ENCODE results near the gene KRTAP12-4.
A peak's percentile ranks its signal among the peaks of the same experiment; 100 is the strongest.
"Not testable (repeated sequence)": the region's sequence is repeated elsewhere in the genome, so short reads cannot be mapped to it uniquely, and the experiment has no call there.

The KRTAP12-4 gene

DNA sequence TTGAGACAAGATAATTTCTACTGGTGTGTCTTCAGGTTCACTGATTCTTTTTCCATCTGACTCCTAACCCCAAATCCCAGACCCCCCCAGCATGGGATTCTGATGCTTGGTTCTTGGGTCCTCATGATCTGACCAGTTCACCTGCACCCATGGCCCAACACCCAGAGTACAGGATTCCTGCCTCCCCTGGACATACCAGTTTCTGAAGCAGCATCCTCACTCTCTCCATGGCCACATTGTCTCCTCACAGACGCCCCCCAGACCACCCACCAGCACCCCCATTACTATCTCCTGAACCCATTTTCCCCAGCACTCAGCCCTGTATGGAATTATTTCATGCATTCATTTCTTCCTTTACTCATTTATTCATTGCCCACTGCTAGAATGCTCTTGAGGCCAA lies 2.4 kb upstream of the KRTAP12-4 start:
- DNase-seq (ENCODE audit: low spot score): no peak

DNA sequence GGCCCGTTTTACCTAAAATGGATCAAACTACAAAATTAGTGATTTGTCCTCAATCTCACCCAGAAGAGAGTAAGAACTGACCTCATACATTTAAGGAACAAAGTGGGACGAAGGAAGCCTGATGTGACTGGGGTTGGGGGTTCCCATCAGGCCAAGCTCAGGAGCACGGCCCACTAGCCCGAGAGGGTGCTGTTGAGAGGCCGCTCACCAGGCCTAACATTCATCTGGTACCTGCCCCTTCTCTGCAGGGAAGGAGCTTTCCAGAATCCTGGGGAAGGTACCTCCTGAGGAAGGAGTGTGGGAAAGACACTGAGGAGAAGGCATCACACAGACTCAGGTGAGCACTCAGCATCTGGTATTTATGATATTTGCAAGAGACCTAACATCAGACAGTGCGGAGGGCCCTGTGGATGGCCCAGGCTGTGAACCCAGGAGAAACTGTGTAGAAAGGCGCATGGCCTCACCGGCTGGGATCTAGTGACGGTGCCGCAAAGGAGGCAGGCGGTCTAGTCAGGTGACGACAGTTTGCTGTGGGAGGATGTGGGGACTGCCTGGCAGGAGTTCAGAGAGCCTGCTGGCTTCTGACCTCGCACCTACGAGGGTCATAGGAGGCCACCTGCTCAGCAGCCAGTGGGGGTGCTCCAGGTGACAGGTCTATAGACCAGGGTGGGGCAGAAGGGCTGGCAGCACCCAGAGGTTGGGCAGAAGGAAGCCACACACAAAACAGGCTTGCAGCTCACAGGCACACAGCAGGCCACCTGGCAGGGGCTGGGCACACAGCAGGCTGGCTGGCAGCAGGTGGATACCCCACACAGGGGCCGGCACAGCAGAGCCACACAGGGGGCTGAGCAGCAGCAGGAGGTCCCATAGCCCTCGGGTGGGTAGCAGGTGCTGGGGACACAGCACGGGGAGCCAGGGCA lies 543 bp downstream of the KRTAP12-4 start:
- no peak for DNase-seq (ENCODE audit: low spot score)

DNA sequence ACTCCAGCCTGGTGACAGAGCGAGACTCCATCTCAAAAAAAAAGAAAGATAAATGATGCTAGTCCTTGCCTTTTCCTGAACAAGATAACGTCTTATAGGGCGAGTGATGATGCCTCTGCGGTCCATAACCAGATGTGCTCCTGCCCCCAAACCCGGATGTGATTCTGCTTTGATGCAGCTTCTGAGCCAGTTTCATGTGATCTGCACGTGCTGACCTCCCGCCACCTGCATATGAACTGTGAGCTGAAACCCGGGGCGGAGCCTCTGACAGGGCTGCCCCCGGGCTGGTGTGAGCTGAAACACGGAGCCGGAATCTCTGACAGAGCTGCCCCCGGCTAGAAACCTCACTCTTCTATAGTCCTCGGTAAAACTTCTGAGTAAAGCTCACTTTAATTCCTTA lies 1.3 kb downstream of the KRTAP12-4 start:
- DNase-seq (ENCODE audit: low spot score): no peak

DNA sequence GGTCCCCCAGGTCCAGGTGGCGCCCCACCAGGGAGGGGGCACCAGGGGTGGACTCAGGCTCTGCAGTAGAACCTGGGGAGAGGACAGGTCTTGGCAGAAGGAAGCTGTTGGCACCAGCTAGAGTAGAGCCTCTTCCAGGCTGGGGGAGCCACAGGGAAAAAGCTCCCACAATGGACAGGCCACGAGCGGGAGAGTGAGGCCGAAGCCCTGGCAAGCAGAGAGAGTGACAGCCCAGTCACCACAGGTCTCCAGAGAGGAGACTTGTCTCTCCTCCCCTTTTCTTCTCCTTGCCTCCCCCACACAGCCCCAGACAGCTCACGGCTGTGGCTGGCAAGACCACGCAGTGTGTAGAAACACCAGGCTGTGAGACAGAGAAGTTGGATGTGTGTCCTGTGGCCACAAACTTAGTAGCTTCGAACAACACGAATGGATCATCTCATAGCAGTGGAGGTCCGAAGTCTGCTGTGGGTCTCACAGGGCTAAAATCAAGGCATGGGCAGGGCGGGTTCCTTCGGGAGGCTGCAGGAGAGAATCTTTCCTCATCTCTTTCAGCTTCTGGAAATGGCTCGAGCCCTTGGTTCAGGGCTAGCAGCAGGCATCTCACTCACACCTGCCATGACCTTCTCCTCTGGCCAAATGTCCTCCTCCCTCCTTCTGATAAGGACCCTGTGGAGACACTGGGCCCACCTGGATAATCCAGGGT lies 3.3 kb downstream of the KRTAP12-4 start:
- no peak for DNase-seq (ENCODE audit: low spot score)

DNA sequence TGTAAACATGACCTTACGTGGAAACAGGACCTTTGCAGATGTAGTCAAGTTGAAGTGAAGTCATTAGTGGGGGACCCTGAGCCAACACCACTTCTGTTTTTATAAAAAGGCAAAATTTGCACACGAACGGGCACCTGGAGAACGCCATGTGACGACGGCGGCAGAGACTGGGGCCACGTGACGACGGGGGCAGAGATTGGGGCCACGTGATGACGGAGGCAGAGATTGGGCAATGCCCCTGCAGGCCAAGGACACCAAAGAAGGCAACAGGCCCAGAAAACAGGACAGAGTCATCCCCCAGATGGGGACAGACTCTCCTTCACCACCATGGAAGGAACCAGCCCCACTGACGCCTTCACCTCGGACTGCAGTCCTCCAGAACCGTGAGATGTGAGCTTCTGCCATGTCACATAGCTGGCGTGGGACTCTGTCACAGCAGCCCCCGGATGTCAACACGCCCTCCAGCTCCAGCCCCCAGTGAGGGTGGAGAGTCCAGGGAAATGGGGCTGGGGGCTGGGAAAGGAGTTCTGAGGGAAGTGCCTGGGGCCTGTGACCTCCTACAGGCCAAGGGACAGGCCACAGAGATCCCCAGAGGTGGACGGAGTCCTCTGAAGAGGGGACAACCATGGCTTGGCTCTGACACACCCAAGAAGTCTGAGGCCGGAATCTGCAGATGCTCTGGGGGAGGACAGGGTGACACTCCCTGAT lies 4.0 kb downstream of the KRTAP12-4 start:
- DNase-seq (ENCODE audit: low spot score): no peak

GRCh38 chr21:44649521-44650100 lies 4.8 kb downstream of the KRTAP12-4 start:
- no peak for DNase-seq (ENCODE audit: low spot score)

- DNase-seq (ENCODE audit: low spot score): peak; percentile 48
Observed at GRCh38 chr21:44648557-44649311, 5.7 kb downstream of the KRTAP12-4 start.

GRCh38 chr21:44647222-44647552 lies 7.3 kb downstream of the KRTAP12-4 start:
- peak; percentile 54 for DNase-seq (ENCODE audit: low spot score)

- DNase-seq (ENCODE audit: low spot score): not testable (repeated sequence)
Observed at GRCh38 chr21:44646366-44647221, 7.9 kb downstream of the KRTAP12-4 start, which contains the start of gene KRTAP10-11. KRTAP10-11 (plus strand) TSS chr21:44646414; CDS start chr21:44646459, 45 bp downstream.

DNA sequence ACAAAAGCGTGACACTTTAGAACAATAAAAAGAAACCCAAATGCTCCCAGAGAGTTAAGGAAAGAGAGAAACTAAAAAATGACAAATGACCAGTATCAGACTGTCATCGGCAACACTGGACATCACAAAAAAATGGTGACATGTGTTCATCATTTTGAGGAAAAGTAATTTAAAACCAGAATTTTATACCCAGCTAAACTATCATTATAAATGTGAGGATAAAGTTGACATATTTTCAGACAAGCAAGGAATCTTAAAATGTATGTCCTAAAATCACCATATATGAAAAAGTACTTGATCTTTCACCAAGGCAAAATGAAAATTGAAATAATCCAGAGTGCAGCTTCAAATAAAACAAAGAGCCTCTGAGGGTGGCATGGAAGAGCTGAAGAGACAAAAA lies 9.6 kb downstream of the KRTAP12-4 start:
- DNase-seq (ENCODE audit: low spot score): no peak

DNA sequence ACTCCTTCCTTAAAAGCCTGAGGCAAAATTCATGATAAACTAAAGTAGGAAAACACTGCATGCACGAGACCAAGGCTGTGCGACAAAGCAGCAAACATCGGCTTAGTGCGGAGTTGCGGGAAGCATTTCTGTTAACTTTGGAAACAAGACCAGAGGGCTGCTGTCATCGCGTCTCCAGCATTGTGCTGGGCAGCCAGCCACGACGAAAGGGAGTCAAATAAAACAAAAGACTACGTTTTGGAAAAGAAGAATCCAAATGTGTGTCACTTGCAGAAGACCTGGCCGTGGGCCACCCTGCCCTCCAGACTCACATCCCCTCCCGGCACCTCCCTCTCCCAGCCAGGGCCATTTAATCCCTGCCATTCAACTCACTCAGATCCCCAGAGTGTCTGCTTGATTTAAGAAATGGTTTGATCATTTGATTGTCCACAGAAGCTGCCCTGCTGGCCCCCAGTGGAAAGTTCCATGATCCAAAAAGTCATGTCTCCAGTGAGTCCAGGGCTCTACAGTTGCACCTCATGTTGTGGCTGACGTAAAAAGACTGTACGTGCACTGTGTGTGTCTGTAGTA lies 10.6 kb downstream of the KRTAP12-4 start:
- DNase-seq (ENCODE audit: low spot score): peak; percentile 45

DNA sequence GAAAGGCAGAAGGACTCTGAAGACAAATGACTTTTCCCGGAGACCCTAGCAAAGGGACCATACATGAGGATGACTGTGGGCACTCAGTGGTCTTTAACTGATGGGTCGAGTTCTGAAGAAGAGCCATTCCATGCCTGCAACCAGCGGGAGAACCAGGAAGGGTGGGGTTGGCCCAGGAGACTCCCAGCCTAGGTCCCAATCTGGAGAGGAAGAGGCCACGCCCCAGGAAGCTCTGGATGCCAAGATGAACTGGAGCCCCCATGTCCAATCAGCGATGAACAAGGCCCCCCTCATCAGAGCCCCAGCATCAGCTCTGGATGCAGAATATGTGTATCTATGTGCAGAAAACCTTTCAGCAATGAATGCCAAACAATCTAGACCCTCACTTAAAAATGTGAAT lies 13.7 kb downstream of the KRTAP12-4 start:
- peak; percentile 32 for DNase-seq (ENCODE audit: low spot score)

DNA sequence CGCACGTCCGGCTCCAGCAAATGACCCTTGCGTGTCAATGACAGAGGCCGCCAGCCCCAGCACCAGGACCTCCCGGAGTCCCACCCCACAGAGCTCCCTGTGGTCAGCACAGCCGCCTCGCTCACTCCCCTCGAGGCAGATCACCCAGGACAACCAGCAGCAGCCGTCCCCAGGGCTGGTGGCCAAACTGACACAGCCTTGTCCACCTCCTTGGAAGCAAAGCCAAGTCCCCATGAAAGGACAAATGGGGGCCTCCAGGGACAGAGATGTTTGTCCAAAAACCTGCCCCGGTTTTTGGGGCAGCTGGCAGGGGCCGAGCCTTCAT lies 15.2 kb downstream of the KRTAP12-4 start:
- DNase-seq (ENCODE audit: low spot score): no peak

DNA sequence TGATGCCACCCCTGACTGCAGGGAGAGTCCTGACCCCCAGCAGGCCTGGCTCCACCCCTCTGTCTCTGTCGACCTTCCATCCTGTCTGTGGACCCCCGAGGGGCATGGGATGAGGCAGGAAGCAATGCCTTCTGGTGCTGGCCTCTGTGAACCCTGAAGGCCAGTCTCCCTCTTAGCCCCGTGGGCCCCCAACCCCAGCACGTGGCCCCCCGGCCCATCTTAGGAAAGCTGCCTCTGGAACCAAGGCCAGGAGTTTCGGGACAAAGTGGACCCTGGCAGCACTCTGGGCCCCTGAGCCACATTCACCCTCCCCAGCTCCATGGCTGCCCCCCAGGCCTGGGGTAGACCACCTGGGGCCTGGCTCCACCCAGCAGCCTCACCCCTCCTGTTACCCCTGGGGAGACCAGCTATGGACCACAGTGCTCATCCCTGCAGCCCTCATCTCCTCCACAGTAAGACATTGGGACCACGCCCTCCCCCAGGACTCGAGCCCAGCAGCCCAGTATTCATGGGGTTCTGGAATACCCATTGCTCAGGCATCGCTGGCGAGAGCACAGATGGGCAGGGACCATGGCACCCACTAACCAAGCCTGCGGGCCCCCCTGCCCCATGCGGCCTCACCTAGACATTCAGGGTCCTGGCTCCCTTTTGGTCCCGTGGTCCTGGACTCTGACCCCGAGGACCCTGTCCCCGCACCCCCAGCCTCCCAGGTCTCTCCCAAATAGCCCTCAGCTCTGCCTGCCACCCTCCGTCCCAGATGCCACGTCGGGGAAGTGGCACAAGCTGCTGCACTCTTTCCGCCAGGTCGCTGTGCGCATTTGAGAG lies 15.7 kb downstream of the KRTAP12-4 start:
- DNase-seq (ENCODE audit: low spot score): peak; percentile 35

GRCh38 chr21:44637851-44638348 lies 16.6 kb downstream of the KRTAP12-4 start:
- not testable (repeated sequence) for DNase-seq (ENCODE audit: low spot score)

DNA sequence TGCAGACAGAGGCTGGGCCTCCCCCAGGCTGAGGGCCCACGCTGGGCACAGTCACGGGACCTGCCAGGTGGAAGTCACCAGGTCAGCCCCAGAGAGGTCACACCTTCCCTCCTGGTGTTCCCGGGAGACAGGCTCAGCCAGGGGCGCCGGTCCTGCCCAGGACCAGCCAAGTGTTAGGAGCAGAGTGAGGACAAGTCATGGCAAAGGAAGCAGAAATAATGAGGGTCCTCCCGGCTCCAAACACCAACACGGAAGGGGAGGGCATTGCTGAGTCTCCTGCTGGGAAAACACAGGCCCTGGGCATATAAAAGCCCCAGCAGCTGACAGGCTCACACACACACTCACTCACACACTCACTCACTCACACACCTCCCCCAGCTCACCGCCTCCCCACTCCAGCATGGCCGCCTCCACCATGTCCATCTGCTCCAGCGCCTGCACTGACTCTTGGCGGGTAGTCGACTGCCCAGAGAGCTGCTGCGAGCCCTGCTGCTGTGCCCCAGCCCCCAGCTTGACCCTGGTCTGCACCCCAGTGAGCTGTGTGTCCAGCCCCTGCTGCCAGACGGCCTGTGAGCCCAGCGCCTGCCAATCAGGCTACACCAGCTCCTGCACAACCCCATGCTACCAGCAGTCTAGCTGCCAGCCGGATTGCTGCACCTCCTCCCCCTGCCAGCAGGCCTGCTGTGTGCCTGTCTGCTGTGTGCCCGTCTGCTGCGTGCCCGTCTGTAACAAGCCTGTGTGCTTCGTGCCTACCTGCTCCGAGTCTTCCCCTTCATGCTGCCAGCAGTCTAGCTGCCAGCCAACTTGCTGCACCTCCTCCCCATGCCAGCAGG lies 17.2 kb downstream of the KRTAP12-4 start, which contains the start of gene KRTAP10-10:
TSS of gene KRTAP10-10 (plus strand) at position 339 of the 833 bp plus-strand sequence. CDS start at position 401, 62 bp downstream.
- peak; percentile 54 for DNase-seq (ENCODE audit: low spot score)

GRCh38 chr21:44636209-44637017 lies 18.0 kb downstream of the KRTAP12-4 start:
- peak; percentile 36 for DNase-seq (ENCODE audit: low spot score)
